NCI-H128 (cell line): ENCODE data around the gene ATP8A1.
A peak's percentile ranks its signal among the peaks of the same experiment; 100 is the strongest.
"Not testable (repeated sequence)": the region's sequence is repeated elsewhere in the genome, so short reads cannot be mapped to it uniquely, and the experiment has no call there.

Experiments
- DNase-seq: peaks from one replicate; lab custom pipeline; 2025; ENCODE audit not compliant: unreplicated experiment; lab: John Stamatoyannopoulos, UW

ATP8A1 gene

DNA sequence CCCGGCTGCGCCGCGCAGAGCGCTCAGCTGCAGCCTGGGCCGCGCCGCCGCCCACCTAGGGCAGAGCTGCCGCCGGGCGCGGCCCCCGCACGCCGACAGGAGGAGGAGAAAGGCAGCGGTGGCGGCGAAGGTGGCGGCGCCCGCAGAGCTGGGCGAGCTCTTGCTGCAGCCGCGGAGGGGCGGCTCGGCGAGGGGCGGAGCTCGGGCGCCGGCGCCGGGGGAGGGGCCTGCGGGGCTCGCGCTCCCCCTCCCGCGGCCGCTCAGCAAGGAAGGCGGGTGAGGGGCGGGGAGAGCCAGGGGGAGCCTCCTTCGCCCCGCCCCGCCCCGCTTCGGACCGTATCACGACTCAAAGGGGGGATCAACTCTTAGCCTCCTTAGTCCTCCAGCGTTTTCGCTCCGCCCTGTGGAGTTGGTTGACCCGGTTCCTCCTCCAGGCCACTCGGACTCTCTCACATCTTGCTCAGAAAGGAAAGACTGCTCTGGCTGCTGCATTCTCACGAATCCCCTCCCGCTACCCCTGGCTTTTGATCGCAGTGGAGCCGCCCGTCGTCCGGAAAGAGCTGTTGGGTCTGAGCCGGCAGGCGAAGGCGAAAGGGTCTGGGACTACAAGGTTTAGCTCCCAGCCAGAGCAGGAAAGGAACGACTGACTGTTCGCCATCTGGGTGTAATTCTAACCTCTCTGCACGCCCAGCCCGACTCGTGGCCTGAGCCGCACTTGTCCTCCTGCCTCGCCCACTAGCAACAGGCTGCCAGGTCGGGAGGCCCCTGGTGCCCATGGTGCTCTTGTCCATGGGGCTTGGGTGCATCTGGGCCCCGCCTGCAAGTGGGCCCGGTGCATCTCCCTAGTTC is at the start of gene ATP8A1:
Gene ATP8A1, minus strand, starts transcription at position 162 of the 849 bp plus-strand sequence. CDS start 232 bp downstream, outside the sequence.
- peak; percentile 53 for DNase-seq

DNA sequence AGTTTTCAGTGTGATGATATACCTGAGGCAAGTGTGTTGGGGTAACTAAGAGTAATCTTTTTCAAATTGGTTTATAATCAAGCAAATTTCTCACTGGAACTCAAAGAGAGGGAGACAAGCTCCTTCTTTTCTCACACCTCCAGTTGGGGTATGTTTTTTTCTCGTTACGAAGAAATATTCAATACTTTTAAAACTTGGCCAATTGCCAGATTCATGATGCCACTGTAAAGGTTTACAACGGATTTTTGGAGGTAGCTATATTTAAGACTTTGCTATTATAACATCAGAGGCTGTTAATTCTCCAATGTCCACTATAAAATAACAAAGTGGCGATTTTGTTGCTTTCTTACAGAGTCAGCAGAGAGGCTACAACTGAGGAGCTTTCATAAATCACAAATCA is 49.2 kb upstream of the ATP8A1 start:
- DNase-seq, result no peak

DNA sequence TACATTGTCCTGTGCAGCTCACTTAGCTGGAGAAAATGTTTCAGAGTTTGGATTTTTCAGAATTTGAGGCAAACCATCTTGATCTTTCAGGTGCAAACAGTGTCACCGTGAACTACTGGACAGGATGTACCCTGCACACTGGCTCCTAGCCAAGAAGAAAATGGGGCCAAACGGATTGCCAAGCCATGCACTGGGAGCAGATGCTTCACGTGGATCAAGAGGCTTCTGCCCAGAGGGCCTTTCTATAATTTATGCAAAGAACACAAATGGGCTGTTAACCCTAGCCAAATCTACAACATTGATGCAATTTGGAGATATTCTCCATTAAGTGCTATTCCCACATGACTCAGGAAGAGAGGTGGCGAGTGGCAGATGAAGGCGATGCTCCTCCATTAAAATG is 46.9 kb upstream of the ATP8A1 start:
- no peak for DNase-seq

DNA sequence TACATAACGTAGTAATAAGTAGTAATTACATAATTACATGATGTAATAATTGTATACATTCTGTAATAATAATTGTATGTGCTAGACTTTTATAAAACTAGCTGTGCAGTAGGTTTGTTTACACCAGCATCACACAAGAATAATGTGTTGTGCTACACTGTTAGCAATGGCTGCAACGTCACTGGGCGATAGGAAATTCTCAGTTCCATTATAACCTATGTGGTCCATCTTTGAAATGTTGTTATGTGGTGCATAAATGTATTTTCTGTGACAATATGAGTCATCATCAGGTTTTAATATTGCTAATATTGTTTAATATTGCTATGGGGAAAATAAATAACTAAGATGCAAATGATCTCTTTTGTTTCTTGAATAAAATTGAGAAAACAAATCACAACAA is 46.0 kb upstream of the ATP8A1 start:
- DNase-seq, result no peak

DNA sequence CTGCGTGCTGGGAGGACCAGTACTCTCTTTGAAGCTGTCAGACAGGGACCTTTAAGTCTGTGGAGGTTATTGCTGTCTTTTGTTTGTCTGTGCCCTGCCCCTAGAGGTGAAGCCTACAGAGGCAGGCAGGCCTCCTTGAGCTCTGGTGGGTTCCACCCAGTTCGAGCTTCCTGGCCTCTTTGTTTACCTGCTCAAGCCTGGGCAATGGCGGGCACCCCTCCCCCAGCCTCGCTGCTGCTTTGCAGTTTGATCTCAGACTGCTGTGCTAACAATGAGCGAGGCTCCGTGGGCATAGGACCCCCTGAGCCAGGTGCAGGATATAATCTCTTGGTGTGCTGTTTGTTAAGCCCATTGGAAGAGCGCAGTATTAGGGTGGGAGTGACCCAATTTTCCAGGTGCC is 44.9 kb upstream of the ATP8A1 start:
- DNase-seq, result not testable (repeated sequence)

DNA sequence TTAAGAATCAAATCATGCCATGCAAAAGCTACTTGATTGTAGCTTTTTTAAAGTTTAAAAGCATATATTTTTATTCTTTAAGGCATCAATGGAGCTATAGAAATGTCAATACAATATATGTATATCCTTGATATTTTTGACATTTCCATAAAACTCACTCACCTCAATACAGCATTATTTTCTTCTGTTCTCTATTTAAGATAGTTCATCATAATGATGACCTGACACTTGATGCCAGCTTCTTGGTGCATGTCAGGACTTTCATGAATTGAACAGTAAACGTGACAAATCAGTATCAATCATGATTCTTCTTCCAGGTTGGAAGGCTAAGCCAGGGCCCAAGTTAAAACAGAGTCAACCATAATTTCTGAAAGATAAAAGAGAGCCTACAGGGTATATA is 33.6 kb upstream of the ATP8A1 start:
- DNase-seq, result no peak

DNA sequence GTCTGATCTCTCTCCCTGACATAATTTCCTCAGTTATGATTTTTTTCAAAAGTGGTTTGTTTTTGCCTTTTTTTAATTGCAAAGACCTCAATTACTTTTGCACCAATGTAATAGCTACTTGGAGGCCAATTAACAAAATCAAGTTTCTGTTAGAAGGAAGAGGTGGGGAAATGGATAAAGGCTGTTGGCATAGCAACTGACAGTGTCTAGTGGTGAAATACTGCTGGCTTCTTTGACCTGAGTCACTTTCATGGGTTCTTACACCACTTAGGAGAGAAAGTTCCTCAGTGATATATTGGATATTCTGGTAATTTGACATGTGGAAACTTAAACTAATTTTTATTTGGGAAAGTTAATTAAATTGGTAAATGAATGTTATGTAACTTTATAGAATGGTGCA is 26.5 kb upstream of the ATP8A1 start:
- no peak for DNase-seq

DNA sequence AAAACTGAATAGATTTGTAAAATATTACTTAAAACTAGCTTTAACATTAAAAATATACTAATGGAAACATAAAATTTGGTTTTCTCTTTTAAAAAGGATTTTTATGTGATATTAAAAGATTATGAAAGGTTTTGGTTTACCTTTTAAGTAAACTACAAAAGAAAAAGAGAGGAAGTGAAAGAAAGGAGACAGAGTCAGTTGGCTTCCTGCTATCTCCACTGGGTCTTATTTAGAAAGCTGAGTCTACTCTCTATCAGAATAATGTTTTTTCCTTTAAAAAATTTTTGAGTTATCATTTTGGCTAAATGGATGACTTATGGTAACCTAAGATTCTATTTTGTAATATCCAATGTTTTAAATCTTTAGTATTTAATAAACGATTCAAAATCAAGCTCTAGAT is 21.6 kb upstream of the ATP8A1 start:
- no peak for DNase-seq

DNA sequence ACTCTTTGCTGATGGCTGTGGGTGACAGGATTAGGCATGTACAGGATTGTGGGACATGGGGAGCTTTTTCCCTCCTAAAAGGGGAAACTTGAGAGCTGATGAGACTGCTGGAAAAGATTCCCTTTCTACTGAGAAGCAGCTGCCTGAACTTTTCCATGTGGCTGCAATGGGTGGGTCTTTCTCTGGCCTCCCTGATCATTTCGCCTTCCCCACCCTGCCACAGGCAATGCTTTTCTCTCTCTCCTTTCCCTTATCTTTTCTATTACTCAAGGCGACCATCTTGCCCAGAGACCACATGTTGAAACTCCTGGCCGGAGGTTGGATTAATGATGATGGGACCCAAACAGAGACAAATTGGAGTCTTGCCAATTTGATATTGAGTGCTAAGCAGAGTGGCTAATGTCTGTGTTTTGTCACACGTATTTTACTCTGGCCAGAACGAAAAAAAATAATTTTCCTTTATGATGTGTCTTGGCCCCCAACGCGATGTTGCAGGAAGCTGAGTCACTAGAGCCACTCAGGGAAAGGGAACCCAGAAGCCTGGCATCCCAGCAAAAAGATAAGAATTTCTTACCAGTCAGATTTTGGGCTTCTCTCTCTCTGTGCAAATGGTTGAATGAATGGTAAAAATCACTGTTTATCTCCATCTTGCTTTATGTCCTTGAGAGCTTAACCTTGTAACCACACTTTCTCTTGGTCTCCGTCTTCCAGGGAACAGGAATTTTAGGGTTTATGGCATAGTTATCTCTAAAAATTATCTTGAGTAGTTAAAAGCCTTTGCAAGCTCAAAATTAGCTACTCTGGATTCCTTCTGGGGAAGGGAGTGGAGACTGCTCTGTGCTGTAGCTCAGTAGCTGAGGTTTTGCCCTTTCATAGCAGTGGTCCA is 19.4 kb upstream of the ATP8A1 start:
- no peak for DNase-seq

DNA sequence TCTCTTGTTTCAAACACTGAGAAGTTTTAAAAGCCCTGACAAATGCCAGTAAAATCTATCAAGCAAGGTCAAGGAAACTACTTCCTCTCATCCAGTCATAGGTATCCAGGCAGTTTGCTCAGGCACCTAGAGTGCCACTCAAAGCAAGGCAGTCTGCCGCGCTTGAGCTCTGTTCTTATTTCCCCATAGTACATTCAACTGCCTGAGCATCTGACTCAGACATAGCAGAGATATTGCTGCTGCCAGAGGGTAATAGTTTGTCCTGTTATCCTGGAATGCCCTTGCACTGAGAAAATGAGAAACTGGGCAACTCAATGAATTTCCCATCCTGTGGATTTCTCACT is 16.1 kb upstream of the ATP8A1 start:
- DNase-seq, result no peak

DNA sequence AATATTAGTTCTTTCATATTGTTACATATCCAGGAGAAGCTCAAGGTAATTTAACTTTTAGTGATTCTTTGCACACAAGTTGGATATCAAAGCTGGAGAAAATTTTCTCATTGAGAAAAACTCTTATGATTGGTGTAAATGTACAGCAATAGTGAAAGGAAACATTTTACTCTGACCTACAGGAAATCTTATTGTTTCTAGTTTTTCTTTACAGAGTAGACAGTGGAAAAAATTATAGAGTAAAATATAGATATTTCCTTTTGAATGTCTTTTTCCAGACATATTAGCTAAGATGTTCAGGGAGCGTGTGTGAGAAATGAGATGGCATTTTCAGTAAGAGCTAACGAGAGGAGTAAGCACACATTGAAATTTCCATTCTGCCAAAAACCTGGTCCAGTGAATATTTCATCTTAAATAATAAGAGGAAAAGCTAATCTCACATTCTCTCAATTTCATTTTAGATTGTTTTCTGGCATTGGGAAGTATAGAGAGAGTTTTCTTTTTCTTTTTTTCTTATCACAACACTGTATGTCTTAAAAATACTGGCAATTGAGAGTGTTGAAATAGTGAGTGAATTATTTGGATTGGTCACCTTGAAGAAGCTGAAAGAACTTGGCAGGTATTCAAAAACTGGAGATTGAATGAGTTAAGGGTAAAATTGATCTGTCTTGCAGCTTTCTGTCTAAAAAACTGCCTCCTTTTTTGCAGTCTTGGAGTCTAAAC is 15.6 kb upstream of the ATP8A1 start:
- DNase-seq, result no peak

DNA sequence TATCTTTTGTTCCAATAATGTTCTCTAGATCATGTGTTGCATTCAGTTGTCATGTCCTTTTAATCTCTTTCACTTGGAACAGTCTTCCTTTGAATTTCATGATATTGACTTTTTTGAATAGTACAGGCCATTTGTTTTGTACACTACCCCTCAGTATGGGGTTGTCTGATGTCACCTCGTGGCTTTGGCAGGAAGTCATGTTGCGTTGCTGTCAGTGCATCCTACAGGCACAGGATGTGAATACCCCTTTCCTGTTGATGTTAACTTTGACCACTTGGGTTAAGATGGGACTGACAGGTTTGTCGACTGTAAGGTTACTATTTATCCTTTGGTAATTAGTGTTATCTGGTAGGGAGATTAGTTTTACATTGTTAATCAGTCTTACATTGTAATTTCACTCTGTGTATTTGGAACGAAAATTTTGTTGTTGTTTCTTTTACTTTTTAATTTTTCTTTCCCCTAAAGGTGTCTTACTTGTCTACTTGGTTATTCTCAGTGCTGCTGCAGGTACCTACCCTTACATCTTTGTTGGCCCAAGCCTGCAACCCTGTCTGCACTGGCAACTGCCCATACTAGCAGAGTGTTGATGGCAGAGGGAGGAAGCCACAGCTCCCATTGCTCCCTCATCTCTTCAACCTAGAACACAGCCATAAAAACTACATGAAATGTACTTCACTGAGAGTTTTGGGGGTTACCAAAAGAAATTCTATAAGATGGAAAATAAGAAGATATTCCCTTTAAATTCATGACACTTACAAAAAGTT is 14.7 kb upstream of the ATP8A1 start:
- DNase-seq, result no peak

DNA sequence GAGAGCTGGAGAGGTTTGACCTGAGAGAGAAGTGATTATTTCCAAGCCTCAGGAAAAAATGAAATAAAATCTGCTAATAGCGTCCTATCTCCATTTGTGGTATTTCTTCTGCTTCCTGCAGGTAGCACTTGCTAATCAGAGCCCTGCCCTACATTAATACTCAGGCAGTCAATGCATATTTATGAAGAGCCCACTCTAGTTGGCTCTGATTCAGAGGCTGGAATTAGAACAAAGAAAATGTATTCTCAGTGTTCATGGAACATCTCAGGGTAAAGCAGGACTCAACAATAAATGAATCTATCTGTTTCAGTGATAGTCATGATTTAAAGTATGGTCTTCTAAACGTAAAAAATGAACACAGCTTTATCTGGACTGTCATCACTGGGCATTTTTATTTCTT is 1.4 kb upstream of the ATP8A1 start:
- DNase-seq, result no peak

DNA sequence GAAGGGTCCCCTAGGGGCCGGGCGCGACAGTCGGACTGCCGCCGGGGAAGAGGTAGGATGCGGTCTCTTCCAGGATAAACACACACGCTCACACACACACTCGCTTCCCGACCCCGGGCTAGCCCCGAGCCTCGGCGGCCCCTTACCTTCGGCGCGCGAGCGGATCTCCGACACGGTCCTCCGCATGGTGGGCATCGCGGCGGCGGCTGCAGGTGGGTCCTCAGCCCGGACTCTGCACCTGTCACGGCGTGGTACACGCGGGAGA is 294 bp downstream of the ATP8A1 start:
- DNase-seq, result no peak

DNA sequence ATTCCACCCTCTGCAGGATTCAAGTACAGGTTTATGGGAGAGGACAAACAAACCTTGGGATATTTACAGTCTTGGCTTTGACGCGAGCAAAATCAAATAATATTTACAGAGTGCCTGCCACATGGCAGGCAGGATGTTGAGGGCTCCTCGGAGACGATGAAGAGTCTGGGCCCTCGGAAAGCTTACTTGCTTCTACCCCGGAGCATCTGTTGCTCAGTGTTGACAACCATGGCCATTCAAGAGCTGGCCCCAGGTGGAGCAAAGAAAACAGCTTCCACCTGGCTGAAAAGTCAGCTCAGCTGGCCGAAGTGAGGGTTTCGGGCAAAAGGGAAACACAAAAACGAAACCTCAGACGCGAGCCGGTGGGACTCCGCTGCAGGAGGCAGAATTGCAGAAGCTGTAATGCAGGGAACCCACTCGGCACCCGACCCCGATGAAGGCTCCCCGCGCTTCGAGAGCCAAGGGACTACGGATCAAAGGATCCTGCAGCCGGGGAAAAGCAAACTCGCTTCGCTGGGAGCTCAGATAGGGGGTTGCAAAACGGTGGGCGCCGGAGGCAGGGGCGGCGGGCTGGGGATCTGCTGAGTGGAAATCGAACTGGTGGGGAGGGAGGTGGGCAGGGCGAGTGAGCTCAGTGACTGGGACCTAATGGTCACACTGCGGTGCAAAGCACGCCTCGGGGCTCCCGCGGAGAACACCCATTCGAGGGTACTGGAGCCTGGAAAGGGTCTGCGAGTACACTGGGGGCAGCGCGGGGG is 805 bp downstream of the ATP8A1 start:
- no peak for DNase-seq

DNA sequence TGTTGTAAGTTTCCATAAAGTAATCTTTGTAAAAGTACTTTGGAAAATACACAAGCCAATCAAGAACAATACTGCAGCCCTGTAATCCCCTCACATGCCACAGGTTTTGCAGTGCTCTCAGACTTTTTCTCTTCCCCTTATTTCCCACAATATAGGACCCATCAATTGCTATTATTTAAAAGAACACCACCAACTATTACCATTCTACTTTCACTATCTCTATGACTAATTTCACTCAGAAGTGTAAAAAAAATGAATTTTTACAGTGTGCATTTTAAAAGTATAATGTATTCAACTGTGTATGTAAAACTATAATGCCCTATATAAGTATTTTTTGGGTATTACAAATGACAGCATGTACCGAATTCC is 1.7 kb downstream of the ATP8A1 start:
- no peak for DNase-seq

DNA sequence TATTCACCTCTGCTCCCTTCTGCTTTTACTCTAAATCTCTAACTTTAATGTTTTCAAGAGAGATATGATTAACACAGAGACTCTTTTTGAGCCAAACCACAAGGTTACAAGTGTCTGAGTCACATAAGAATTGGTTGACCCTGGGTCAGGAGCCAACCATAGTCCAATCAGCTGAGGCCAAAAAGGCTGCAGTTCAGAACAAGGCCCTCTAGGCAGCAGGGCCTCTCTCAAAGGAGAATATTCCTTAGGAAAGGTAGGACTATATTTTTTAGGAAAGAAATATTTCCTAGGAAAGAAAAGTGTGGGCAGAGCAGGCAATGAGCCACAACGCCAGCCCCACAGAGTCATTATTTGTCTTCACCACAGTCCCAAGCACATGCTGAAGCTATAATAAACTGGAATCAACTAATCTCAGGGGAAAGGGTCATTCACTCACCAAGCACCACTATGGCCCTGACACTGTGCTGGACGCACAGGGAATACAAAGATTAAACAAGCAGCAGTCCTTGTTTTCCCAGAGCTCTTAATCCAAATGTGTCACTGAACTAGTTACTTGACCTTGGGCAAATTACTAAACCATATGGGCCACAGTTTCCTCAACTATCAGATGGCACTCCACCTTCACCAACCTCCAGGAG is 2.2 kb downstream of the ATP8A1 start:
- DNase-seq, result no peak

DNA sequence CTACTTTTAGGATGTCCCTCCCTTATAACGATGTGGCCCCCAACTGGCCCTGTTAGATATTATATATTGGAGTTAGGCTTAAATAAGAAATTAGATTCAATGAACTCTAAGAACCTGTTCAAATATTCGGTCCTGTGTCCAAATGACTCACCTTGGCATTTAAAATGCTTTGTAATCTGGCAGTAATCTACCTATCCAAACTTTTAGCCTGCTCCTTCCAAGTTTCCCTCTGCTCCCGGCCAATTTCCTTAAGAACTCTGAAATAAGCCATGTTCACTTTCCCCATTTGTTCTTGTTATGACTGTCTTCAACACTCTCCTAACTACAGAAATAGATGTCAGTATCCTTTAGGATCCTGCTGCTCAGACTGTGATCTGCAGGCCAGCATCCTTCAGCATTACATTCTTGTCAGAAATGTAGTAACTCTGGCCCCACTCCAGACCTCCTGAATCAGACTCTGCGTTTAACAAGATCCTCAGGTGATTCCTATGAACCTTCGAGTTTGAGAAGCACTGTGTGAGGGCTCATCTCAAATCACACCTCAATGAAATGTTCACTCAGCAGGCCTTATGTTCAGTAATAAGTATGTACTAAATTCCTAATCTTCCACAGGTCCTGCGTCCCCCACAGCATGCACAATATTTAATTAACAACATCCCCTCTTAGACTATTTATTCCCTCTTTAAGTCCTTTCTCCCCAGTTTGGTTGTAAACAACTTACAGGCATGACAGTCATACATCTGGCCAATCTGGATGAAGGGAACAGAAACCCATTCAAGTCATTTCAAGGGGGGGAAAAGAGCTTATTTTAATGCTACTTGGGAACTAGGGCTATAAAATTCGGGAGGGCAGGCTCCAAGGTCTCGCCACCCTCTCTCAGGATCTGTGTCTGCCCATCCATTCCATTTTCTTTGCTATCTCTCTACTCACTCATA is 3.0 kb downstream of the ATP8A1 start:
- DNase-seq, result no peak
